GM10266 (cell line): ENCODE data around the gene PIPOX.

Source experiments
- DNase-seq: peaks from one replicate; pipeline ENCODE4 v3.0.0; 2012; ENCODE audit errors: extremely low spot score
- TF ChIP-seq, protein P1 (sequence below): IDR thresholded peaks from 2 replicates; pipeline ENCODE4 v1.5.1; 2012; ENCODE audit warnings: mild to moderate bottlenecking, low read depth; ENCODE audit not compliant: control insufficient read depth, insufficient read depth; ENCODE audit errors: missing control alignments

PIPOX gene

DNA sequence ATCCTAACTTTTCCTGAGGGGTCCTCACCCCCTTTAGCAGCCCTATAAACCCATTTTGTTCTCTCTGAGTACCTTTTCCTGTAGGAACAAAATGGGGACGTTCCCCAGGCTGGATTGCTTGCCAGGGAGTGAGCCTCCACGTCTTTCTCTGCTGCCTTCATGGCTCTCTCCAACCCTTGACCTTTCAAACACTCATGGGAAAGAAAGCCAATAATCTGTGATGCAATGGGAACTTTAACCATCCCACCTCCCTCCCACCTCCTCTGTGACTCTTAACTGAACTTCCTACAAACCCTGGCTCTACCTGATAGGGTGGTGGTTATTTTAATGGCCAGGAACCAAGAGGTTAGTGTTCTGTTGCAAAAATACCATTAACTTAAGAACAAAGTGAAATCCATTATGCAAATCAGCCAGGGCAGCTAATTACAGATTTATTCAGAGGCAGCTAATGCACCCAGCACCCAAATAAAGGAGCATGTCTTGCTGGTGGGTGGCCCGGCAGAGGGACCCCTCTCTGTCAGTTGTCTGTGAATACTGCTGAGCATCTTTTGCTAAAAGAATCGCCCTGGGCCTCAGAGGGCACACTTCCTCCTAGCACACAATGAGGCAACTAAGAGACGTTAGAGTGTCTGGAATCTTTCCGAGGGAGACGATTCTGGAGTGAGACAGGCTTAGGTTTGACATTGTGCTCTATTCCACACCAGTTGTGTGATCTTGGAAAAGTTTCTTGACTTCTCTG, 3.0 kb downstream of the PIPOX start:
- DNase-seq: no peak
- TF ChIP-seq, protein P1, sequence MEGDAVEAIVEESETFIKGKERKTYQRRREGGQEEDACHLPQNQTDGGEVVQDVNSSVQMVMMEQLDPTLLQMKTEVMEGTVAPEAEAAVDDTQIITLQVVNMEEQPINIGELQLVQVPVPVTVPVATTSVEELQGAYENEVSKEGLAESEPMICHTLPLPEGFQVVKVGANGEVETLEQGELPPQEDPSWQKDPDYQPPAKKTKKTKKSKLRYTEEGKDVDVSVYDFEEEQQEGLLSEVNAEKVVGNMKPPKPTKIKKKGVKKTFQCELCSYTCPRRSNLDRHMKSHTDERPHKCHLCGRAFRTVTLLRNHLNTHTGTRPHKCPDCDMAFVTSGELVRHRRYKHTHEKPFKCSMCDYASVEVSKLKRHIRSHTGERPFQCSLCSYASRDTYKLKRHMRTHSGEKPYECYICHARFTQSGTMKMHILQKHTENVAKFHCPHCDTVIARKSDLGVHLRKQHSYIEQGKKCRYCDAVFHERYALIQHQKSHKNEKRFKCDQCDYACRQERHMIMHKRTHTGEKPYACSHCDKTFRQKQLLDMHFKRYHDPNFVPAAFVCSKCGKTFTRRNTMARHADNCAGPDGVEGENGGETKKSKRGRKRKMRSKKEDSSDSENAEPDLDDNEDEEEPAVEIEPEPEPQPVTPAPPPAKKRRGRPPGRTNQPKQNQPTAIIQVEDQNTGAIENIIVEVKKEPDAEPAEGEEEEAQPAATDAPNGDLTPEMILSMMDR: no peak

DNA sequence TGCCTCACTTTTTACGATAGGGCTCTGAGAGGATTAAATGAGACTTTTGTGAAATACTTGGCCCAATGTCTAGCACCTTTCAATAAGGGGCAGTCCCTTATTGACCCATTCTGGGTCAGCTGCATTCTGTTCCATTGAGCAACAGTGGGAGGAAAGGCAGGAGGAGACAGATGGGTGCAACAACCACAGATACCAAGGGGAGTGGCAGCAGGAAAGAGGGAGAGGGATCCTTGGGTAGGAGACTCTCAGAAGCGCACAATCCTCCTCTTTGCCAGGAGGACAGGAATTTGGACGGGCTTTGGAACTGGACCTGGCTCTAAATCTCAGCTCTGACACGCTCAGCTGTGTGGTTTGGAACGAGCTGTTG, 3.5 kb downstream of the PIPOX start:
- DNase-seq: no peak
- TF ChIP-seq, protein P1: no peak

- TF ChIP-seq, protein P1: no peak
- no peak for DNase-seq
Measured at GRCh38 chr17:29048440-29049368, 5.8 kb downstream of the PIPOX start.

DNA sequence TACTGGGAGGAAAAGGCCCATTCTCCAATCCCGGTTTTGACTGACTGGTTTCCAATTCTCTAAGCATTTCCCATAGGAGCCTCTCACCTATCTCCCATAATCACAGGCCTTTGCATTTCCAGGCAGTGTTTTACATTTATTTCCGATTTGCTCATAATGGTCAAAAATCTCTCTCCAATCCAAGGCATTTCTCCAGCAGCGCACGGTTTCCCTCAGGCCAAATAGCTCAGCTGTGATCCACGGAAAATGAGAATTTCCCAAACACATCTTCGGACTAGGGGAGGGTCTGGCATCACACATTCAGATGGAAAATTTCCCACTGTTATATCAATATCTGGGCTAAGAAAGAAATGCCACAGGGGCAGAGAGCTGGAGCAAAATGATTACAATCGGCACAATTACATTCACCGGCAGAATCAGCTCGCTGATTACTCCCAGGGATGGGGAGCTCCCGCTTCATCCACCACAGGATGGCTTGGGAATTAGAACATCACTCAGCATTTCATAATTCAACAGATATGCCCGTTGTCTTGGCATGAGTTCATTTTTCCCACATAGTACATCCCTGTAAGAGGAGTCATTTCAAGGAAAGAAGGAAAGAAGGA, 6.7 kb downstream of the PIPOX start:
- DNase-seq: no peak
- TF ChIP-seq, protein P1: no peak

GRCh38 chr17:29050176-29050575, 7.2 kb downstream of the PIPOX start:
- TF ChIP-seq, protein P1: no peak
- no peak for DNase-seq

- TF ChIP-seq, protein P1: no peak
Measured at GRCh38 chr17:29051194-29051593, 8.3 kb downstream of the PIPOX start.

More at GRCh38 chr17:29051194-29051593, 8.3 kb downstream of the PIPOX start:
- DNase-seq: no peak
